ENCODE measurements around the gene DPH6.

DNA sequence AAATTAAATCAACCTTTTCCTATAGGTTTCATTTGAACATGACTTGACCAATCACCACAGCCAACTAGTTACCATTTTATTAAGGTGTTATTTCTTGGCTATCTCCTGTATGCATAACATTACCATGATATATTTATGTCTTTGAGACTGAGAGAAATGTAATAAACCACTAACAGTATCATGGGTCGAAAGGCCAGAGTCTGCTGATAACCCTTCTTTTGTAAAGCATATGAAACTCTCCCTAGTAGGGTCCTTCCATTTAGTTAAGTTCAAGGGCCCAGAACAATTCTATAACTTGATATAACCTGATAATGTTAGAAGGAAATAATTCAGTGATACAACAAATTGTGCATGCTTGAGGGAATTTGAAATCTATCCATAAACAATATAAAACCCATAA is 14.3 kb upstream of the DPH6 start:
- TF ChIP-seq, protein P1, sequence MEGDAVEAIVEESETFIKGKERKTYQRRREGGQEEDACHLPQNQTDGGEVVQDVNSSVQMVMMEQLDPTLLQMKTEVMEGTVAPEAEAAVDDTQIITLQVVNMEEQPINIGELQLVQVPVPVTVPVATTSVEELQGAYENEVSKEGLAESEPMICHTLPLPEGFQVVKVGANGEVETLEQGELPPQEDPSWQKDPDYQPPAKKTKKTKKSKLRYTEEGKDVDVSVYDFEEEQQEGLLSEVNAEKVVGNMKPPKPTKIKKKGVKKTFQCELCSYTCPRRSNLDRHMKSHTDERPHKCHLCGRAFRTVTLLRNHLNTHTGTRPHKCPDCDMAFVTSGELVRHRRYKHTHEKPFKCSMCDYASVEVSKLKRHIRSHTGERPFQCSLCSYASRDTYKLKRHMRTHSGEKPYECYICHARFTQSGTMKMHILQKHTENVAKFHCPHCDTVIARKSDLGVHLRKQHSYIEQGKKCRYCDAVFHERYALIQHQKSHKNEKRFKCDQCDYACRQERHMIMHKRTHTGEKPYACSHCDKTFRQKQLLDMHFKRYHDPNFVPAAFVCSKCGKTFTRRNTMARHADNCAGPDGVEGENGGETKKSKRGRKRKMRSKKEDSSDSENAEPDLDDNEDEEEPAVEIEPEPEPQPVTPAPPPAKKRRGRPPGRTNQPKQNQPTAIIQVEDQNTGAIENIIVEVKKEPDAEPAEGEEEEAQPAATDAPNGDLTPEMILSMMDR (IDR thresholded peaks at IDR 0.05; ENCODE audit: low read depth, low read length, missing input control): no peak
- TF ChIP-seq RXRA (IDR thresholded peaks at IDR 0.05) (no peak), ZBTB33 (IDR thresholded peaks at IDR 0.05) (no peak), EGR1 (IDR thresholded peaks at IDR 0.05; ENCODE audit: low read depth in 2 of 2) (no peak), RAD21 (IDR thresholded peaks at IDR 0.05) (no peak)
